Measurements from ENCODE around the gene PACRG. TPM values are rescaled to one million over a fixed set of nuclear protein-coding genes. Genes with fewer than 3 reads are reported as not detected.

PACRG gene
- total RNA-seq, 1 experiment from 2014 or later: 0.26 TPM

- Mint-ChIP-seq H3K27ac (no peak overlapping the region), H3K4me1 (no peaks in the 10 kb centered on the region)
Measured at GRCh38 chr6:163212123-163212522, 484.3 kb downstream of the PACRG start.

More at GRCh38 chr6:163212123-163212522, 484.3 kb downstream of the PACRG start:
- no peak overlapping the region for H3K4me3 Mint-ChIP-seq
- no peak overlapping the region for H4K5ac ChIP-seq (ENCODE audit: insufficient read length, low read depth, low read length)
- no peaks in the 10 kb centered on the region for H3K23me2 ChIP-seq (ENCODE audit: insufficient read length, low read depth, low read length, poor library complexity, severe bottlenecking)
- H3K14ac ChIP-seq (ENCODE audit: insufficient read depth, low read length): no peak overlapping the region
- no peak overlapping the region for H3K4me2 ChIP-seq (ENCODE audit: insufficient read depth, insufficient read length, low read length)
- no peak overlapping the region for H2AK5ac ChIP-seq (ENCODE audit: insufficient read length, low read length)
- no peaks in the 10 kb centered on the region for H4K20me1 ChIP-seq (ENCODE audit: control insufficient read depth, insufficient read depth, insufficient read length)
- no peak overlapping the region for H3K23ac ChIP-seq (ENCODE audit: insufficient read length, low read depth, low read length)
- H2BK12ac ChIP-seq (ENCODE audit: insufficient read length, low read depth, low read length): no peak overlapping the region
- H4K91ac ChIP-seq (ENCODE audit: insufficient read length, low read depth, low read length): no peak overlapping the region
- H3K27ac ChIP-seq (ENCODE audit: insufficient read length, low read depth, low read length): no peak overlapping the region
- no peak overlapping the region for H4K8ac ChIP-seq (replicated peaks; ENCODE audit: insufficient read length, low read depth, low read length)
- no peaks in the 10 kb centered on the region for H3K79me2 ChIP-seq (ENCODE audit: insufficient read depth, low read length)
- no peak overlapping the region for H2BK5ac ChIP-seq (ENCODE audit: insufficient read length, low read length)
- no peak overlapping the region for H3K18ac ChIP-seq (ENCODE audit: insufficient read length, low read depth, low read length)
- no peak overlapping the region for H3K9ac ChIP-seq (ENCODE audit: extremely low read depth, insufficient read length, low read length)
- no peaks in the 10 kb centered on the region; the same call in 1 of the 2 replicates for H3K27me3 Mint-ChIP-seq (ENCODE audit: low read depth)
- H3K4ac ChIP-seq (ENCODE audit: low read depth, low read length): no peak overlapping the region
- DNase-seq: no peak
- H2BK15ac ChIP-seq (ENCODE audit: low read depth, low read length): no peak overlapping the region
- no peak overlapping the region for H2BK20ac ChIP-seq (ENCODE audit: low read depth, low read length, poor library complexity, severe bottlenecking)
- H2BK120ac ChIP-seq (ENCODE audit: low read depth, low read length, poor library complexity, severe bottlenecking): no peak overlapping the region
- no CpG with 5 or more reads among the region's 1 CpG for WGBS (ENCODE audit: extremely low coverage, insufficient read length, low lambda C conversion rate)
- peaks cover 17 to 24% of the 10 kb centered on the region in 2 experiments for H3K9me3 Mint-ChIP-seq
- H3K4me1 ChIP-seq (ENCODE audit: insufficient read depth, low read length): no peaks in the 10 kb centered on the region
- no peak overlapping the region for H3K56ac ChIP-seq (ENCODE audit: insufficient read length, low read depth, low read length)
- no peak overlapping the region for H2AFZ ChIP-seq (ENCODE audit: low read length)
- H3K9me3 ChIP-seq (ENCODE audit: control insufficient read depth, low read depth, low read length): no peaks in the 10 kb centered on the region
- TF ChIP-seq CTCF (conservative IDR thresholded peaks at IDR 0.05): no peak
- peaks cover 10 to 25% (median 12%) of the 10 kb centered on the region in 3 experiments for H3K36me3 Mint-ChIP-seq (ENCODE audit: insufficient read depth in 1 of 3, low read depth in 3 of 3)
- no peaks in the 10 kb centered on the region for H3K79me1 ChIP-seq (ENCODE audit: insufficient read depth, low read depth, low read length, poor library complexity, severe bottlenecking)
- no peak overlapping the region for H3T11ph ChIP-seq (ENCODE audit: low read length)
- no peaks in the 10 kb centered on the region for H3K27me3 ChIP-seq (ENCODE audit: insufficient read depth, low read length)
